CD4-positive, alpha-beta T cell treated with Interleukin-15 for 1 hour (primary cell): ENCODE measurements around the gene VSTM4.

ENCODE experiments used
- DNase-seq: peaks from one replicate; pipeline ENCODE4 v3.0.0-alpha.2; 2020

VSTM4 gene

DNA sequence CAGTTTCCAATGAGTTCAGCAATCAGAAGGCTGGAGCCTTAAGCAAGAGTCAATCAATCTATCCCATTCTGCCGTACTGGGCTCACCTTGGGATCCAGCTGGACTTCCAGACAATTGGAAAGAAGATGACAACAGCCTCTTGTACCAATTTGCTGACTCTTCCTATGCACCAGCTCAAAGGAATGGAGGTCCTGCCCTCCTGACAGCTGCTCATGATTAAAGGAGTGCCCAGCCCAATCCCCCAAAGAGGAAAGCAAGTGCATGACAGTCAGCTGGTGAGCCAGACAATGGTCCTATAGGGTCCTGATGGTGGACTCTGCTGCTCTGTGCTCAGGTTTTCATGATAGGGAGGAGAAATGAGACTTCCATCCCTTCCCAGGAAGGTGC, 25.1 kb downstream of the VSTM4 start:
- no peak for DNase-seq

DNA sequence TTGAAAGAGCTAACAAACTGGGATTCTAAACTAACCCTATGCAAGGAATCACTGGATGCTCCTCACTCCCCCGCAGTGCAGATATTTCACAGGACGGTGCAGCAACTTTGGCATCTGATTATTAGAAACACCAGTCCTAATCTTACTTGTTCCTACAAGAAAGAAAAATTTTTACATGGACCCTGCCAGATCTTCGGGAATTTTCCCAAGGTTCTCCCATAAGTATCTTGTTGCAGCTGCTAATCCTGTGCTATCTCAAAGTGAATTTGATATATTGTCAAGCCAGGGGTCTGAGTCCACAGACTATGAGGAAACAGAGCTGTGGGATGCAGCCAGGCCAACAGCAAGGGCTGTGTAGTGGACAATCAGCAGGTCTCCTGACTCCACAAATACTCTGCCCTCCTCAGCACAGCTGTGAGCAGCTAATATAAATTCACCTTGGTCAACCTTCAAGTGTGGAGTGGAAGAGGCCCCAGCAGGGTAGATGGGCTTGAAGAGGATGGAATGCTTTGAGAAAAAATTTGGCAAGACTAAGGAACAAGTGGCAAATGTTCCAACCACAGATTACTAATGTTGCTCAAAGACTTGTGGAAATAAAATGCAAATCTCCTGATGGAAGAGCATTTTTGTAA, 25.6 kb downstream of the VSTM4 start:
- no peak for DNase-seq

GRCh38 chr10:49089152-49089551, 26.2 kb downstream of the VSTM4 start:
- DNase-seq: no peak

DNA sequence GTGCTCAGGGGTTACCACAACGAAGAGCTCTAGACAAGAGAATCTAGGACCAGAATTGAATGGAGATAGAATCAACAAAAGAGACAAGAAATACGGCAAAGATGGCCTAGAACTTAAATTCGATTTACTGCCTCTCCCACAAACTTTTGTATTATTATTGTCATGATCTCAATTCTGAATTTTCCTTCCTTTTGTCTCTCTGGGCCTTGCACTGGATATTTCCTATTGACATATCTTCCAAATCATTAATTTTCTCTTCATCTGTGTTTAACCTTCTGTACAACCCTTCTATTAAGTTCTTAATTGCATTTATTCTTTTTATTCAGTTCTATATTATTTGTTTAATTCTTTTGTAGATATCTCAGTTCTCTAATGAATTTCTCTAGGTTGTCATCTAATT, 28.4 kb downstream of the VSTM4 start:
- no peak for DNase-seq

DNA sequence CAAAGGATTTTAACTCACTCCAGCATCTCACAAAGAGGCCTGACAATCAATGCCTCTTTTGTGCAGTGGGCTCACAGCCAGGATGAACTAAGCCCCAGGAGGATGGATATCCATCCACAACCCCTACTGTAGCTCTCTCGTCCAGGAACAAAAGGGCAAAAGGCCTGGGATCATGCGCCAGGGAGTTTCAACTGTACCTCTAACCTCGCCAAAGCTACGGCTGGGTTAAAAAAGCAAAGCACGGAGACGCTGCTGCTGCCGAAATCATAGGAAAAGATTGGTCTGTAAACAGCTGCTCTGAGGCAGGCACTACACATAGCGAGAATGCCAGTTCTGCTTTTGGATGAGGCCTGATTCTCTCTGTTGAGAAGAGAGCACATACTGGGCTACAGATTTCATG, 32.1 kb downstream of the VSTM4 start:
- no peak for DNase-seq

GRCh38 chr10:49082766-49083165, 32.6 kb downstream of the VSTM4 start:
- DNase-seq: no peak

DNA sequence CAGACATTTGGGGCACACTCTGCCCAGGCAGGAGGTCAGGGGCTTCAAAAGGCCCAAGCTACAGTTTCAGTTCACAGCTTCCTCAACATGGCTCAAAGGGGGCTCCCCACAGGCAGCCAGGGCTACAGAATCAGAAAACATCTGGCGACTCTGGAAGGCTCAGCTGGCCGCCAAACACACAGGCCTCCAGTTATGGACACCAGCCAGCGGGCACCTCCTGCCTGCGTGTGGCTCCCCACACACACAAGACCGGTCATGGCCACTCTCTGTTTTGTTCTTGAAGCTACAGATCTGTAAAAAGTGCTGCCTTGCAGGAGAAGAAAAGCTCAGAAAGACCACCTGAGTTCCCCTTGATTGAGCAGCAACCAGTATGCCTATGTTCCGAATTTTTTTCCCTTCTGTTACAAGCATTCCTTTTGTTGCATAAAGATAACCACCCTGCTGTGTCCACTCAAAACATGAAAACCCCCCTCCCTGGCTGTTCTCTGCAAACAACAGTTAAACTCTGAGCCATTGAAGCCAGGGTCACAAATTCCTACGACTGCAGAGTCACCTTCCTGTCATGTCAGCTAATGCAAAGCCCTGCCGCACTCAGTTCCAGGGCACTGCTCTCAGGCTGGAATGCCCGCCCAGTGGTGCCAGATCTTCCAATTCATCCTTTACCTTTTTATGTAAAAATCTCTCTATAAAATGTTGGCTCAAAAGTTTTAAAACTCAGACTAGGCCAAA, 33.6 kb downstream of the VSTM4 start:
- DNase-seq: no peak

- no peak for DNase-seq
Measured at GRCh38 chr10:49080965-49081364, 34.4 kb downstream of the VSTM4 start.

- DNase-seq: no peak
Measured at GRCh38 chr10:49080071-49080470, 35.3 kb downstream of the VSTM4 start.

DNA sequence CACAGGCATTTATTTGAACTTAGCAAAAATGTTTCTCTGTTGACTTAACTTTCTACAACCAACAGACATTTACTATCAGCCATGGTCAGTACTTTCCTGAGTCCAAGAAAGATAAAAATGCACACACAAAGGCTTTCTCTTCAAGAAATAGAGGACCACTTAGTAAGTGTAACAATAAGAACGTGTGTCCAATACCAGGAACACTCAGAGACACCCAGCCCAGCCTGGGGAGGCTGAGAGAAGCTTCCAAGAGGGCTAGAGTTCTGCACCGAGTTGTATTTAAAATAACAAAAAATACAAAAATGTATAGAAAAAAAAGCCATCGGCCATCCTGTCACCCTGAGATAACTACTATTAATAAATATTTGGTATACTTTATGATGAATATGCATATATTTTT, 35.8 kb downstream of the VSTM4 start:
- no peak for DNase-seq

DNA sequence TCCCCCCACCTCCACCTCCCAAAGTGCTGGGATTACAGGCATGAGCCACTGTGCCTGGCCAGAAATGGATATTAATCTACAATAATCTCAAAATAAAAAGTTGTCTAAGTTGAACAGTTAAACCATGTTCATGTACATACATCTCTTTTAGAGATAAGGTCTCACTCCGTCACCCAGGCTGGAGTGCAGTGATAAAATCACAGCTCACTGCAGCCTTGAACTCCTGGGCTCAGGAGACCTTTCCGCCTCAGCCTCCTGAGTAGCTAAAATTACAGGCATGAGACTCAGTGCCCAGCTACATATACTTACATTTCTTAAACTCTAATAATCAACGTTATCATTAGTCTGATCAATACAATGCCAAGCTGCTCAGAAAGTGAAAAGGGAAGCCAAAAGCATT, 36.2 kb downstream of the VSTM4 start:
- no peak for DNase-seq

DNA sequence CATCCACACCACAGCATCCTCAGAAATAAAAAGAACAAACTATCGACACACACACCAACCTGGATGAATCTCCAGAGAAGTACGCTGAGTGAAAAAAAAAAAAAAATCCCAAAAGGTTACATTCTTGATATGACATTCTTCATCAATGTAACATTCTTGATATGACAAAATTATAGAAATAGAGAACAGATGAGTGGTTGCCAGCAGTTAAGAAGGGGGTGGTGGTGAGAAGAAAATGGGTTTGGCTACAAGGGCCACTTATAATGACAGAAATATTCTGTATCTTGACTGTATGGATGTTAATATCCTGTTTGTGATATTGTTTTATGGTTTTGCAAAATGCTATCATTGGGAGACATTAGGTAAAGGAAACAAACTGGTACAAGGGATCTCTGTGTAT, 36.9 kb downstream of the VSTM4 start:
- no peak for DNase-seq

DNA sequence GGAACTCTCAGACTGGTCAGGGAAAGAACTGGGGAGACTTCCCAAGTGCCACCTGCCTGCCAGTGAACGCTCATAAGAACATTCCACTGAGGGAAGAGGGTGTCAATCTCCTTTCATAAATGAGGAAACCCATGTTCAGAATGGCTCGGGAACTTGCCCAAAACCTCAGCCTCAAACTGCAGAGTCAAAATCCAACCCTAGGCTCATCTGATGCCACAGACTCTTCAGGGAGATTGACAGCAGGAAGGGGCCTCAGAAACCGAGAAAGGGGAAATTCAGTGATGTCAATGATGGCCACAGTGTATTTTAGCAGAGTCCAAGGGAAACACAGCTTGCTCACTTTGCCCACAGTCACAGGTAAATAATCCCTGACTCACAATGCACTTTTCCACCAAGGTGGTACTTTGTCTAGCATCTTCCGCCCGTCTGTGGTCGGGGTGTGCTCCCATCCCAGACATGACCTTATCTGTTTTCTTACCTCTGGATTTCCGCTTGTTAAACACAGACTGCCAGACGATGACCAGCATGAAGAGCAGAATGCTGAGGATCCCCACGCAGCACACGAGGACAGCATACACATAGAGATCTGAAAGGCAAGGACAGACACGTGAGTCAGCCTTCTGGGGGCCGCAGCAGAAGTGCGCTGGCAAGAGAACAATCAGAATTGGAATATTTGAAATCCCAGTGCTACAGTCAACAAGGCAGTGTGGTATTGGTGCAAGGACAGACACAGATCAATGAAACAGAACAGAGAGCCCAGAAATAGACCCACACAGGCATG, 38.4 kb downstream of the VSTM4 start:
- DNase-seq: no peak

- no peak for DNase-seq
Measured at GRCh38 chr10:49076319-49076718, 39.0 kb downstream of the VSTM4 start.

DNA sequence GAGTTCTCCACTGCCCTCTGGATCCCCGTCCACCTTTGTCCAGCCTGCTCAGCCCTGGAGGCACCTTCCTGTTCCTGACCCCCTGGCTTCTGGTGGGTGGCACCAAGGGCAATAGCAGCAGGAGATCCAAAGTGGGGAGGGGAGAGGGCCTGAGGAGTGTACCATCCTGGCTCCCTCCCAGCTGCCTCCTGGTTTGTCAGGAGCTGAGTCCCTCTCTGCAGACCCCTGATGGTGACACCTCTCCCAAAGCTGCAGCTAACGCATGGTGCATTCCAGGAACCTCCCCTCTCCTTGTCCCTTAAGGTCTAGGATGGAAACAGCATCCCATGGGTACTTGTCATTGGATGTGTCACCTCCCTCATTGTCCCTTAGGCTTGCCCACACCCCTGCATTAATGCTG, 39.6 kb downstream of the VSTM4 start:
- DNase-seq: no peak

- DNase-seq: no peak
Measured at GRCh38 chr10:49074836-49075682, 40.3 kb downstream of the VSTM4 start.

- no peak for DNase-seq
Measured at GRCh38 chr10:49072166-49072885, 43.0 kb downstream of the VSTM4 start.

- DNase-seq: no peak
Measured at GRCh38 chr10:49071160-49071761, 44.1 kb downstream of the VSTM4 start.

GRCh38 chr10:49070701-49071100, 44.6 kb downstream of the VSTM4 start:
- no peak for DNase-seq

GRCh38 chr10:49068672-49069217, 46.6 kb downstream of the VSTM4 start:
- DNase-seq: no peak

DNA sequence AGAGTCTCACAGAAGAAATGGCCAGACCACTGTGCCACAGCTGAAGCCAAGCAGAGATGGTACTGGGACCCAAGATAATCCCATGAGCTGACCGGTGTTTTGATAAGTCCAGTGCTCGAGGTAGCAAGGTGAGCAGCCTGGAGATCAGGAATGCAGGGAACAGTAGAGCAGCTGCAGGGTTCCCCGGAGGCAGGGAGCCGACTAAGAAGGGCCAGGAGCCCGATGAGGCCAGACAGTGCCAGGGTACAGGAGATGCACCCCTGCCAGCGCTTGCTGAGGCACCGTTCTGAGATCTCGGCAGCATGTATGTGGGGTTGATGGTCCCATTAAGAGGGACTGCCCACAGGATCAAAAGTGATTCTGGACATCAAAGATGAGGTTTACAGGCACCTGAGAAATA, 47.1 kb downstream of the VSTM4 start:
- DNase-seq: no peak
